NB4 (cell line): ENCODE measurements around the gene DAG1.

ENCODE experiments used
- DNase-seq: peaks from one replicate; pipeline ENCODE4 v3.0.0; 2010; ENCODE audit warnings: low read depth
- H3K4me3 ChIP-seq: one replicate; pipeline ENCODE4 v1.5.1; 2011; ENCODE audit warnings: mild to moderate bottlenecking, low read depth, low read length, moderate library complexity
- MYC ChIP-seq: IDR thresholded peaks from 2 replicates; pipeline ENCODE4 v1.6.1; 2011; ENCODE audit warnings: low read depth, low read length
- POLR2A ChIP-seq: IDR thresholded peaks from 2 replicates; pipeline ENCODE4 v1.6.1; 2011; ENCODE audit warnings: mild to moderate bottlenecking; ENCODE audit not compliant: insufficient read length; ENCODE audit errors: extremely low read depth
- TF ChIP-seq, protein P1 (sequence below): IDR thresholded peaks from one replicate; pipeline ENCODE4 v1.5.1; 2012; ENCODE audit warnings: low read depth, low read length
- TF ChIP-seq, protein P2 (sequence below): IDR thresholded peaks from 2 replicates; pipeline ENCODE4 v1.6.1; 2011; ENCODE audit warnings: low read depth, low read length

DAG1 gene

DNA sequence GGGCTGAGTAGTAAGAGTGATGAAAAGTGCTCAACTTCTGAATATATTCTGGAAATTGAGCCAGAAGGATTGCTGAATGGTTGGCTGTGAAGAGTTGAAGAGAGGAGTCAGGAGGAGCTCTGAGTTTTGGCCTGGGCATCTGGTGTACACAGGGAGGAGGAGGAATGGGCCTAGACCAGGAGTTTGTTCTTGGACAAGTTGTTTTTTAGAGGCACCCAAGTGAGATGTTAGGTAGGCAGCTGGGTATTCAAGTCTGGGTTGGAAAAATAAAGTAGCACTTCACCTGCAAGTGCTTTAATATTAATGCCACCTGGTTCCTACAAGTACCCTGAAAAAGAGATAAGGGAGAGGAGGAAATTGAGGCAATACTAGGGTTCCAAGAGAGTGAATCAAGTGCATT is 98.9 kb downstream of the DAG1 start:
- no peak overlapping the region for H3K4me3 ChIP-seq
- DNase-seq = no peak
- TF ChIP-seq, protein P1, sequence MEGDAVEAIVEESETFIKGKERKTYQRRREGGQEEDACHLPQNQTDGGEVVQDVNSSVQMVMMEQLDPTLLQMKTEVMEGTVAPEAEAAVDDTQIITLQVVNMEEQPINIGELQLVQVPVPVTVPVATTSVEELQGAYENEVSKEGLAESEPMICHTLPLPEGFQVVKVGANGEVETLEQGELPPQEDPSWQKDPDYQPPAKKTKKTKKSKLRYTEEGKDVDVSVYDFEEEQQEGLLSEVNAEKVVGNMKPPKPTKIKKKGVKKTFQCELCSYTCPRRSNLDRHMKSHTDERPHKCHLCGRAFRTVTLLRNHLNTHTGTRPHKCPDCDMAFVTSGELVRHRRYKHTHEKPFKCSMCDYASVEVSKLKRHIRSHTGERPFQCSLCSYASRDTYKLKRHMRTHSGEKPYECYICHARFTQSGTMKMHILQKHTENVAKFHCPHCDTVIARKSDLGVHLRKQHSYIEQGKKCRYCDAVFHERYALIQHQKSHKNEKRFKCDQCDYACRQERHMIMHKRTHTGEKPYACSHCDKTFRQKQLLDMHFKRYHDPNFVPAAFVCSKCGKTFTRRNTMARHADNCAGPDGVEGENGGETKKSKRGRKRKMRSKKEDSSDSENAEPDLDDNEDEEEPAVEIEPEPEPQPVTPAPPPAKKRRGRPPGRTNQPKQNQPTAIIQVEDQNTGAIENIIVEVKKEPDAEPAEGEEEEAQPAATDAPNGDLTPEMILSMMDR = no peak
- TF ChIP-seq POLR2A (no peak), MYC (no peak)
- TF ChIP-seq, protein P2, sequence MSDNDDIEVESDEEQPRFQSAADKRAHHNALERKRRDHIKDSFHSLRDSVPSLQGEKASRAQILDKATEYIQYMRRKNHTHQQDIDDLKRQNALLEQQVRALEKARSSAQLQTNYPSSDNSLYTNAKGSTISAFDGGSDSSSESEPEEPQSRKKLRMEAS = no peak

DNA sequence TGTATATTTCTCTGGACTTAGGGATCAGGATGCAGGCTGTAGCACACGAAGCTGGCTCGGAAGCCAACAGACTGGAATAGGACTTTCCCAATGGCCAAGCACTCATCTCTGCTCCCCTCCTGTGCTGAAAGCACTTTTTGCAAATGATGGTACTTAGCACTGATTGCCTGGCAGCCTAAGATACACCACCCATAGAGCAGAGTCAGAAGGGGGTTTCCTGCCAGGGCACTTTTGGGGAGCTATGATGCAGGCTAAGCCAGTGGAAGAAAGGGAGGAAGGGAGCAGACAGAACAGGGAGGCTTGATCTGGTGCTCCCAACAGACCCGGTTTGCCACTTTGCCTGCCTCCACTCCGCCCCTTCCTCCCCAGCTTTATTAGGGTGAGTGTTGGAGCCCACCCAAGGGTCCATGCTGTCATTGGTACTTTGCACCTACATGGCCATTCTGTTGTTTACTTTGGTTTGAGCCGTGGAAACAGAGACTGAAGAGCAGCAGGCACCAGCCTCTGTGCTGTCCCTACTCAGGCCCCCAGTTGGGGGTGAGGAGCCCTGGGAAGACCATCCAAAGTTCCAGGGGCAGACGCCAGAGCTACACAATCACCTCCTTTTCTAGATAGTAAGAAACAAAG is 100.1 kb downstream of the DAG1 start:
- TF ChIP-seq MYC (no peak), POLR2A (no peak)
- TF ChIP-seq, protein P1 = no peak
- TF ChIP-seq, protein P2 = no peak
- DNase-seq = no peak
- H3K4me3 ChIP-seq = no peak overlapping the region

DNA sequence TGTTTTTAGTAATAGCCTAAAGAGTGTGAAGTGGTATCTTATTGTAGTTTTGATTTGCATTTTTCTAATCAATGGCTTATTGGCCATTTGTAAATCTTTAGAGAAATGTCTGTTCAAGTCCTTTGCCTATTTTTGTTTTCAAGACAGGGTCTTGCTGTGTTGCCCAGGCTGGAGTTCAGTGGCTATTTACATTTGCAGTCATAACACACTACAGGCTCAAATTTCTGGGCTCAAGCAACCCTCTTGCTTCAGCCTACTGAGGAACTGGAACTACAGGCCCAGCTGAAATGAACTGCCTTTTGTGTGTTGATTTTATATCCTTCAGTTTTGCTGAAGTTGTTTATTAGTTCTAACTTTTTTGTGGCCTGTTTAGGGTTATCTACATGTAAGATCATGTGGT is 112.1 kb downstream of the DAG1 start:
- H3K4me3 ChIP-seq = no peak overlapping the region
- TF ChIP-seq POLR2A = no peak
- TF ChIP-seq, protein P1 = no peak
- no peak for TF ChIP-seq MYC
- TF ChIP-seq, protein P2 = no peak
- DNase-seq = no peak
